WTC11 (cell line): ENCODE data around the gene RIOK1.

ENCODE experiments used
- ATF2 ChIP-seq: sonication (generic); formaldehyde crosslinking; IDR thresholded peaks from 2 replicates; pipeline ENCODE4 v1.8.1; 2022; ENCODE audit warnings: low read depth, missing genetic modification reagents, borderline replicate concordance
- ATF3 ChIP-seq: sonication (generic); formaldehyde crosslinking; conservative IDR thresholded peaks from 2 replicates; pipeline ENCODE4 v1.8.1; 2022; ENCODE audit warnings: mild to moderate bottlenecking, missing genetic modification reagents
- CTCF ChIP-seq: fragments of 200-600 bp; IDR thresholded peaks from 2 replicates; pipeline ENCODE4 v1.8.0; 2022; ENCODE audit warnings: antibody characterized with exemption
- E2F5 ChIP-seq: sonication (generic); formaldehyde crosslinking; IDR thresholded peaks from 2 replicates; pipeline ENCODE4 v1.8.1; 2022; ENCODE audit warnings: mild to moderate bottlenecking, moderate library complexity, missing genetic modification reagents
- ESRRA ChIP-seq: sonication (generic); formaldehyde crosslinking; IDR thresholded peaks from 2 replicates; pipeline ENCODE4 v1.8.1; 2022; ENCODE audit warnings: mild to moderate bottlenecking, missing genetic modification reagents, borderline replicate concordance
- ETV6 ChIP-seq: sonication (generic); formaldehyde crosslinking; IDR thresholded peaks from 2 replicates; pipeline ENCODE4 v1.8.1; 2022; ENCODE audit warnings: mild to moderate bottlenecking, missing genetic modification reagents
- GABPB1 ChIP-seq: sonication (generic); formaldehyde crosslinking; IDR thresholded peaks from 2 replicates; pipeline ENCODE4 v1.8.1; 2023; ENCODE audit warnings: mild to moderate bottlenecking, missing genetic modification reagents
- JUN ChIP-seq: sonication (generic); formaldehyde crosslinking; IDR thresholded peaks from 2 replicates; pipeline ENCODE4 v1.8.0; 2023; ENCODE audit warnings: mild to moderate bottlenecking, missing genetic modification reagents
- NFYB ChIP-seq: sonication (generic); formaldehyde crosslinking; conservative IDR thresholded peaks from 2 replicates; pipeline ENCODE4 v1.8.0; 2022; ENCODE audit warnings: low read depth, missing genetic modification reagents
- USF1 ChIP-seq: sonication (generic); formaldehyde crosslinking; IDR thresholded peaks from 2 replicates; pipeline ENCODE4 v1.8.0; 2022; ENCODE audit warnings: mild to moderate bottlenecking, missing genetic modification reagents
- USF2 ChIP-seq: sonication (generic); formaldehyde crosslinking; IDR thresholded peaks from 2 replicates; pipeline ENCODE4 v1.8.1; 2023; ENCODE audit warnings: mild to moderate bottlenecking, missing genetic modification reagents, moderate library complexity
- ZNF138 ChIP-seq: sonication (generic); formaldehyde crosslinking; conservative IDR thresholded peaks from 2 replicates; pipeline ENCODE4 v1.8.1; 2022; ENCODE audit warnings: mild to moderate bottlenecking, moderate library complexity, missing genetic modification reagents

- TF ChIP-seq CTCF = no peak
- TF ChIP-seq ZNF138 (CRISPR knock-in tag) = no peak
- no peak for TF ChIP-seq USF2
- no peak for TF ChIP-seq ETV6 (CRISPR knock-in tag)
- TF ChIP-seq ATF2 (CRISPR knock-in tag) = no peak
- TF ChIP-seq E2F5 (CRISPR knock-in tag) = no peak
- no peak for TF ChIP-seq NFYB
- no peak for TF ChIP-seq ATF3
- TF ChIP-seq GABPB1 (CRISPR knock-in tag) = no peak
- no peak for TF ChIP-seq JUN (CRISPR knock-in tag)
- TF ChIP-seq ESRRA = no peak
- no peak for TF ChIP-seq USF1
Observed at GRCh38 chr6:7389162-7389450, 502 bp upstream of the RIOK1 start.
